Liver (tissue), 9 donors: ENCODE results near the gene ABHD2. TPM values are rescaled to one million over a fixed set of nuclear protein-coding genes. Genes with fewer than 3 reads are reported as not detected.

ENCODE experiments used
- DNase-seq: peaks from one replicate; pipeline ENCODE4 v3.0.0-alpha.2; 2017; ENCODE audit warnings: low spot score
- H3K27ac ChIP-seq, 2 donors: one replicate each; pipeline ENCODE4 v1.7.0; 2013; ENCODE audit warnings: inconsistent platforms in 2 of 2, low read length in 2 of 2, control low read depth in 1 of 2, low read depth in 1 of 2, mild to moderate bottlenecking in 1 of 2
- H3K27me3 ChIP-seq, 4 donors: one replicate each; pipeline versions ENCODE4 v1.6.1 to v1.7.0; 2013; ENCODE audit warnings: low read length in 3 of 4, inconsistent platforms in 1 of 4, mild to moderate bottlenecking in 1 of 4, moderate library complexity in 1 of 4; ENCODE audit not compliant: control insufficient read depth in 4 of 4, insufficient read depth in 4 of 4
- H3K36me3 ChIP-seq, 4 donors: one replicate each; pipeline versions ENCODE4 v1.6.1 to v1.7.0; 2013; ENCODE audit warnings: low read length in 3 of 4, mild to moderate bottlenecking in 3 of 4, low read depth in 1 of 4, moderate library complexity in 1 of 4; ENCODE audit not compliant: control insufficient read depth in 4 of 4, insufficient read depth in 3 of 4
- H3K4me1 ChIP-seq, 4 donors: one replicate each; pipeline versions ENCODE4 v1.6.1 to v1.7.0; 2013; ENCODE audit warnings: low read length in 3 of 4, mild to moderate bottlenecking in 3 of 4, moderate library complexity in 1 of 4; ENCODE audit not compliant: control insufficient read depth in 4 of 4, insufficient read depth in 4 of 4
- H3K4me3 ChIP-seq, 3 donors: one replicate each; pipeline versions ENCODE4 v1.6.1 to v1.7.0; 2013; ENCODE audit warnings: low read length in 3 of 3, control low read depth in 1 of 3, low read depth in 1 of 3, mild to moderate bottlenecking in 1 of 3
- H3K9ac ChIP-seq, 2 donors: one replicate each; pipeline ENCODE4 v1.7.0; 2013; ENCODE audit warnings: low read length in 2 of 2, mild to moderate bottlenecking in 2 of 2, moderate library complexity in 2 of 2, control low read depth in 1 of 2, low read depth in 1 of 2
- H3K9me3 ChIP-seq, 4 donors: one replicate each; pipeline versions ENCODE4 v1.6.1 to v1.7.0; 2013; ENCODE audit warnings: low read length in 3 of 4; ENCODE audit not compliant: control insufficient read depth in 4 of 4
- EGR1 ChIP-seq, 2 donors: IDR thresholded peaks; 2 replicates each; pipeline ENCODE4 v1.6.1; 2016 to 2018; ENCODE audit warnings: antibody characterized with exemption in 2 of 2, low read depth in 2 of 2
- FOXA1 ChIP-seq: IDR thresholded peaks from 2 replicates; pipeline ENCODE4 v1.6.1; 2016; ENCODE audit warnings: antibody characterized with exemption
- FOXA2 ChIP-seq: IDR thresholded peaks from 2 replicates; pipeline ENCODE4 v1.6.1; 2016; ENCODE audit warnings: antibody characterized with exemption
- GABPA ChIP-seq, 2 donors: IDR thresholded peaks in 1 of 2; conservative IDR thresholded peaks in 1 of 2; 2 replicates each; pipeline ENCODE4 v1.6.1; 2016; ENCODE audit warnings: antibody characterized with exemption in 2 of 2, mild to moderate bottlenecking in 1 of 2, moderate library complexity in 1 of 2
- HNF4A ChIP-seq, 2 donors: conservative IDR thresholded peaks; 2 replicates each; pipeline ENCODE4 v1.6.1; 2016; ENCODE audit warnings: antibody characterized with exemption in 2 of 2, mild to moderate bottlenecking in 2 of 2
- HNF4G ChIP-seq: IDR thresholded peaks from 2 replicates; pipeline ENCODE4 v1.6.1; 2016; ENCODE audit warnings: antibody characterized with exemption
- JUND ChIP-seq, 2 donors: IDR thresholded peaks; 2 replicates each; pipeline ENCODE4 v1.6.1; 2016; ENCODE audit warnings: antibody characterized with exemption in 2 of 2
- NR2F2 ChIP-seq: IDR thresholded peaks from 2 replicates; pipeline ENCODE4 v1.6.1; 2016; ENCODE audit warnings: antibody characterized with exemption
- RAD21 ChIP-seq, 2 donors: IDR thresholded peaks; 2 replicates each; pipeline ENCODE4 v1.6.1; 2016; ENCODE audit warnings: antibody characterized with exemption in 2 of 2, mild to moderate bottlenecking in 2 of 2
- RXRA ChIP-seq, 2 donors: IDR thresholded peaks; 2 replicates each; pipeline ENCODE4 v1.6.1; 2017 to 2018; ENCODE audit warnings: antibody characterized with exemption in 2 of 2, mild to moderate bottlenecking in 1 of 2
- SP1 ChIP-seq: IDR thresholded peaks from 2 replicates; pipeline ENCODE4 v1.6.1; 2018; ENCODE audit warnings: antibody characterized with exemption, mild to moderate bottlenecking
- TAF1 ChIP-seq: conservative IDR thresholded peaks from 2 replicates; pipeline ENCODE4 v1.6.1; 2016; ENCODE audit warnings: antibody characterized with exemption, mild to moderate bottlenecking
- YY1 ChIP-seq: IDR thresholded peaks from 2 replicates; pipeline ENCODE4 v1.6.1; 2016; ENCODE audit warnings: antibody characterized with exemption, mild to moderate bottlenecking
- WGBS: extraction: QIAGEN DNeasy Blood & Tissue Kit; methylation state at CpG from one replicate; pipeline ENCODE4 v1.1.7; 2013; 5-methylcytosine and 5-hydroxymethylcytosine counted together
- polyA plus RNA-seq, 2 donors: library from polyadenylated mRNA; stranded (reverse) in 1 of 2; unstranded in 1 of 2; fragments of 200-250 nt in 1 of 2; fragments of >200 nt in 1 of 2; fragmentation: Nextera tagmentation in 1 of 2; extraction: Ambion mirVana in 1 of 2; gene quantifications; one replicate each; pipeline versions ENCODE4 v1.2.1 to v1.2.3, GENCODE V29; 2013 to 2015
- total RNA-seq, 2 donors: library from RNA; depleted of rRNA; stranded (reverse); fragments of >200 nt; gene quantifications; one replicate each; pipeline ENCODE4 v1.2.3, GENCODE V29; 2014
- TF ChIP-seq, protein P1 (sequence below): IDR thresholded peaks from 2 replicates; pipeline ENCODE4 v1.6.1; 2016; ENCODE audit warnings: antibody characterized with exemption, mild to moderate bottlenecking
- TF ChIP-seq, protein P2 (sequence below): IDR thresholded peaks from 2 replicates; pipeline ENCODE4 v1.6.1; 2016; ENCODE audit warnings: antibody characterized with exemption
- TF ChIP-seq, protein P3 (sequence below): IDR thresholded peaks from 2 replicates; pipeline ENCODE4 v1.6.1; 2016; ENCODE audit warnings: antibody characterized with exemption
- TF ChIP-seq, protein P4 (sequence below): IDR thresholded peaks from 2 replicates; pipeline ENCODE4 v1.6.1; 2016; ENCODE audit warnings: antibody characterized with exemption
- donor health status: healthy.
- donor health status: healthy.
- donor health status: healthy.
- donor health status: healthy.
- donor health status: healthy.

Gene ABHD2
- total and polyA plus RNA-seq, 4 donors = 34.6 to 663 (median 65.1) TPM

DNA sequence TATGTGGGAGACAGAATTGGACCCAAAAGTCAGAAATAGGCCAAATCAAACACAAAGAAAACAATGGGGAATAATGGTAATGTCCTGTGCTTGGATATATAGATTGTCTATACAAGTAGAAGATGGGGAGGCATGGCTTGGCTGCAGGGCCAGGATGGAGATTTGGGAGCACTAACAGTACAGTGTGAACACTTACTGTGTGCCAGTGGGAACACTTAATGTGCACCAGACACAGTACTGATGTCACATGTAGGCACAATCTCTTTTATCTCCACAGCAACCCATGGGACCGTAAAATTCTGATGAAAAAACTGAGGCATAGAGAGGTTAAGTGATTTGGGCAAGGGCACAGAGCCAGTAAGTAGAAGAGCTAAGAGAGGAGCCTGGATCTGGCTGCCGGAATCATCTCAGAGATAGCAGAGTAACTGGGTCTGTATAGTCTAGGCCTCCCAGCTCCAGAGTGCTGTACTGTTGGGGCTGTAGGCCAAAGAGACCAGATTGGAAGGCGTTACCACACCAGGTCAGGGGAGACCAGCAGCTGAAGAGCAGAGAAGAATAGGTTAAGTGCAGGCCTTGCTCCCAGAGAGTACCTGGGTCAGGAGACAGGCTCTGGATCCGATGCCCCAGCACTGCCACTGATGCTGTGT lies 69.8 kb downstream of the ABHD2 start:
- TF ChIP-seq YY1 (no peak), NR2F2 (no peak), SP1 (no peak), FOXA1 (no peak), HNF4A (conservative IDR thresholded peaks at IDR 0.05) (no peak), HNF4G (no peak), EGR1 (IDR thresholded peaks at IDR 0.05; ENCODE audit: low read depth in 2 of 2) (no peak), RAD21 (IDR thresholded peaks at IDR 0.05) (no peak), RXRA (IDR thresholded peaks at IDR 0.05) (no peak), FOXA2 (no peak), GABPA (IDR thresholded peaks at IDR 0.05 in 1 of 2, conservative IDR thresholded peaks at IDR 0.05 in 1 of 2) (no peak), TAF1 (no peak)
- TF ChIP-seq, protein P1, sequence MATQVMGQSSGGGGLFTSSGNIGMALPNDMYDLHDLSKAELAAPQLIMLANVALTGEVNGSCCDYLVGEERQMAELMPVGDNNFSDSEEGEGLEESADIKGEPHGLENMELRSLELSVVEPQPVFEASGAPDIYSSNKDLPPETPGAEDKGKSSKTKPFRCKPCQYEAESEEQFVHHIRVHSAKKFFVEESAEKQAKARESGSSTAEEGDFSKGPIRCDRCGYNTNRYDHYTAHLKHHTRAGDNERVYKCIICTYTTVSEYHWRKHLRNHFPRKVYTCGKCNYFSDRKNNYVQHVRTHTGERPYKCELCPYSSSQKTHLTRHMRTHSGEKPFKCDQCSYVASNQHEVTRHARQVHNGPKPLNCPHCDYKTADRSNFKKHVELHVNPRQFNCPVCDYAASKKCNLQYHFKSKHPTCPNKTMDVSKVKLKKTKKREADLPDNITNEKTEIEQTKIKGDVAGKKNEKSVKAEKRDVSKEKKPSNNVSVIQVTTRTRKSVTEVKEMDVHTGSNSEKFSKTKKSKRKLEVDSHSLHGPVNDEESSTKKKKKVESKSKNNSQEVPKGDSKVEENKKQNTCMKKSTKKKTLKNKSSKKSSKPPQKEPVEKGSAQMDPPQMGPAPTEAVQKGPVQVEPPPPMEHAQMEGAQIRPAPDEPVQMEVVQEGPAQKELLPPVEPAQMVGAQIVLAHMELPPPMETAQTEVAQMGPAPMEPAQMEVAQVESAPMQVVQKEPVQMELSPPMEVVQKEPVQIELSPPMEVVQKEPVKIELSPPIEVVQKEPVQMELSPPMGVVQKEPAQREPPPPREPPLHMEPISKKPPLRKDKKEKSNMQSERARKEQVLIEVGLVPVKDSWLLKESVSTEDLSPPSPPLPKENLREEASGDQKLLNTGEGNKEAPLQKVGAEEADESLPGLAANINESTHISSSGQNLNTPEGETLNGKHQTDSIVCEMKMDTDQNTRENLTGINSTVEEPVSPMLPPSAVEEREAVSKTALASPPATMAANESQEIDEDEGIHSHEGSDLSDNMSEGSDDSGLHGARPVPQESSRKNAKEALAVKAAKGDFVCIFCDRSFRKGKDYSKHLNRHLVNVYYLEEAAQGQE = no peak
- TF ChIP-seq, protein P2, sequence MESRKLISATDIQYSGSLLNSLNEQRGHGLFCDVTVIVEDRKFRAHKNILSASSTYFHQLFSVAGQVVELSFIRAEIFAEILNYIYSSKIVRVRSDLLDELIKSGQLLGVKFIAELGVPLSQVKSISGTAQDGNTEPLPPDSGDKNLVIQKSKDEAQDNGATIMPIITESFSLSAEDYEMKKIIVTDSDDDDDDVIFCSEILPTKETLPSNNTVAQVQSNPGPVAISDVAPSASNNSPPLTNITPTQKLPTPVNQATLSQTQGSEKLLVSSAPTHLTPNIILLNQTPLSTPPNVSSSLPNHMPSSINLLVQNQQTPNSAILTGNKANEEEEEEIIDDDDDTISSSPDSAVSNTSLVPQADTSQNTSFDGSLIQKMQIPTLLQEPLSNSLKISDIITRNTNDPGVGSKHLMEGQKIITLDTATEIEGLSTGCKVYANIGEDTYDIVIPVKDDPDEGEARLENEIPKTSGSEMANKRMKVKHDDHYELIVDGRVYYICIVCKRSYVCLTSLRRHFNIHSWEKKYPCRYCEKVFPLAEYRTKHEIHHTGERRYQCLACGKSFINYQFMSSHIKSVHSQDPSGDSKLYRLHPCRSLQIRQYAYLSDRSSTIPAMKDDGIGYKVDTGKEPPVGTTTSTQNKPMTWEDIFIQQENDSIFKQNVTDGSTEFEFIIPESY = no peak
- TF ChIP-seq, protein P3, sequence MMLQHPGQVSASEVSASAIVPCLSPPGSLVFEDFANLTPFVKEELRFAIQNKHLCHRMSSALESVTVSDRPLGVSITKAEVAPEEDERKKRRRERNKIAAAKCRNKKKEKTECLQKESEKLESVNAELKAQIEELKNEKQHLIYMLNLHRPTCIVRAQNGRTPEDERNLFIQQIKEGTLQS = no peak
- TF ChIP-seq, protein P4, sequence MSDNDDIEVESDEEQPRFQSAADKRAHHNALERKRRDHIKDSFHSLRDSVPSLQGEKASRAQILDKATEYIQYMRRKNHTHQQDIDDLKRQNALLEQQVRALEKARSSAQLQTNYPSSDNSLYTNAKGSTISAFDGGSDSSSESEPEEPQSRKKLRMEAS = no peak
- no peak for DNase-seq
- H3K36me3 ChIP-seq = peaks cover 12 to 61% (median 47%) of the 10 kb centered on the region in 4 donors

DNA sequence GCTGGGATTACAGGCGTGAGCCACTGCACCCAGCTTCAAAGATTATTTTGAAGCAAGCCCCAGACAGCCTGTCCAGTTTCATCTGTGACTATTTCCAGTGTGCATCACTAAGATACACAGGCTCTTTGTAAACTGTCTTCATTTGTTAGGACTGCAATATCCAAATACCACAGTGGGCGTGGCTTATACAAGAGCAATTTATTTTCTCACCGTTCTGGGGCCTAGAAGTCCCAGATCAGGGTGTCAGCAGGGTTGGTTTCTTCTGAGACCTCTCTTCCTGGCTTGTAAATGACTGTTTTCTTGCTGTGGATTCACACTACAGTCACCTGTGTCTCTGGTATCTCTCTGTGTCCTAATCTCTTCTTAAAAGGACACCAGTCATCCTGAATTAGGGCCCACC lies 73.4 kb downstream of the ABHD2 start:
- Histone ChIP-seq H3K9ac (no peak overlapping the region), H3K4me3 (no peak overlapping the region), H3K36me3 (peaks cover 14 to 40% (median 36%) of the 10 kb centered on the region in 4 donors), H3K27me3 (no peaks in the 10 kb centered on the region), H3K9me3 (no peaks in the 10 kb centered on the region), H3K27ac (no peak overlapping the region), H3K4me1 (peaks cover 9 to 41% (median 35%) of the 10 kb centered on the region in 4 donors)
- WGBS = 72% methylated on average over 3 of the region's 3 CpGs
- no peak for DNase-seq
- TF ChIP-seq GABPA (IDR thresholded peaks at IDR 0.05 in 1 of 2, conservative IDR thresholded peaks at IDR 0.05 in 1 of 2) = no peak
- TF ChIP-seq, protein P1 = no peak
- TF ChIP-seq, protein P2 = no peak
- no peak for TF ChIP-seq NR2F2
- TF ChIP-seq JUND (IDR thresholded peaks at IDR 0.05) = no peak
- TF ChIP-seq SP1 = no peak
- TF ChIP-seq TAF1 = no peak
- no peak for TF ChIP-seq FOXA1
- TF ChIP-seq, protein P4 = no peak
- no peak for TF ChIP-seq FOXA2
- no peak for TF ChIP-seq EGR1 (IDR thresholded peaks at IDR 0.05; ENCODE audit: low read depth in 2 of 2)
- no peak for TF ChIP-seq RXRA (IDR thresholded peaks at IDR 0.05)
- TF ChIP-seq, protein P3 = no peak
- no peak for TF ChIP-seq HNF4G

More for the DNA sequence above, 69.8 kb downstream of the ABHD2 start:
- 72% methylated on average over 4 of the region's 4 CpGs for WGBS
- H3K27me3 ChIP-seq = no peaks in the 10 kb centered on the region
- H3K4me3 ChIP-seq = no peak overlapping the region
- no peak overlapping the region for H3K9ac ChIP-seq
- no peak overlapping the region for H3K27ac ChIP-seq
- peaks cover 2 to 14% (median 5%) of the 10 kb centered on the region in 4 donors for H3K4me1 ChIP-seq
- no peaks in the 10 kb centered on the region for H3K9me3 ChIP-seq
